Erythroblast (primary cell): Measurements from ENCODE around the gene MAP3K5.

Source experiments
- GATA1 ChIP-seq: IDR thresholded peaks from 2 replicates; pipeline ENCODE4 v1.6.1; 2011; ENCODE audit warnings: low read depth, mild to moderate bottlenecking, control low read depth, low read length, moderate library complexity
- POLR2A ChIP-seq: IDR thresholded peaks from 2 replicates; pipeline ENCODE4 v1.6.1; 2011; ENCODE audit warnings: mild to moderate bottlenecking, low read length

GRCh38 chr6:136812174-136812573, 19.9 kb upstream of the MAP3K5 start:
- TF ChIP-seq POLR2A (no peak), GATA1 (no peak)
